Measurements from ENCODE around the gene ZSWIM7. TPM values are rescaled to one million over a fixed set of nuclear protein-coding genes. Genes with fewer than 3 reads are reported as not detected.

The ZSWIM7 gene
- total RNA-seq, 4 donors from 2014 or later, result 9.7 to 23.9 (median 16.8) TPM

- TF ChIP-seq CTCF (IDR thresholded peaks at IDR 0.05; ENCODE audit: low read depth), result no peak
Measured at GRCh38 chr17:15972497-15972951, 27.0 kb downstream of the ZSWIM7 start.

GRCh38 chr17:15971882-15972281 lies 27.6 kb downstream of the ZSWIM7 start:
- TF ChIP-seq CTCF (IDR thresholded peaks at IDR 0.05; ENCODE audit: low read depth), result no peak

DNA sequence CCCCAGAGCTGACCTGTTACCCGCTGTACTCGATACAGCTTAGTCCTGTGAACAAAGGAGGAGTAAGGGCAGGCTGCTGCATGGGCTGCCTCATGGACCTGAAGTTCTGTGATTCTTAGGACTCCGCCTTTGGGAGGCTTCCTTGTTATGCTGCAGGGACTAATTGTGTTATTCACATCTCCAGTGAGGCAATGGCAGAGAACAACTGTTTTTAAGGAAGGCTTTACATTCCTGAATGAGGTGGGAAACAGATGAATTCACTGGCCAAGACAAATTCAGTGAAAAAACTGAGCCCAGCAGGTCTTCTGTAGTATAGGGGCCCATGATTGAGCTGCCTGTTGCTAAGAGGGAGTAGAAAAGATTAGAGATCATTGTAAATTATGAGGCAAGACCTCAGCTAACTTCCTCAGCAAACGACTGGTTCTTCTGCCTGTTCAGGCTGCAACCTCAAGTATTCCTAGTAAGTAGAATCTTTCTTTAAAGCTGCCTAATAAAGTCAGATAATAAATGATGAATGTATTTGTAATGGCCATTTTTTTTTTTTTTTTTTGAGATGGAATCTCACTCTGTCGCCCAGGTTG lies 28.3 kb downstream of the ZSWIM7 start:
- no peak for TF ChIP-seq CTCF (IDR thresholded peaks at IDR 0.05; ENCODE audit: low read depth)

GRCh38 chr17:15970500-15970899 lies 29.0 kb downstream of the ZSWIM7 start:
- no peak for TF ChIP-seq CTCF (IDR thresholded peaks at IDR 0.05; ENCODE audit: low read depth)

DNA sequence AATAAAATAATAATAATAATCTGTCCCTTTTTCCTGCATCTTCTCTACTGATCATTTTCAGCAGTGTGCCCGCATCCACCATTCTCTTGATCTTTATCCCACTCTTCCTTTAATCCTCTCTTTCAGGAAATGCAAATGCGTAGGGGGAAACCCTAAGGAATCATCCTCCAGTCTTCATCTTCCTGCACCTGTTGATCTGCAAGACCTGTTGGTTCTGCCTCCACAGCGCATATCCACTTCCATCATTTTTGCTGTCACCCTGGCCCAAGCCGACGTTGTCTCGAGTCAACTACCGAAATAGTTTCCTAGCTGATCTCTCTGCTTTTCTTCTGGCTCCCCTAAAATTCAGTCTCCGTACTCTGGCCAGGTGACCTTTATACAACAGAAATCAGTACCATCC lies 30.0 kb downstream of the ZSWIM7 start:
- TF ChIP-seq CTCF (IDR thresholded peaks at IDR 0.05; ENCODE audit: low read depth), result no peak

GRCh38 chr17:15967706-15968399 lies 31.7 kb downstream of the ZSWIM7 start:
- no peak for TF ChIP-seq CTCF (IDR thresholded peaks at IDR 0.05; ENCODE audit: low read depth)

- no peak for TF ChIP-seq CTCF (IDR thresholded peaks at IDR 0.05; ENCODE audit: low read depth)
Measured at GRCh38 chr17:15966879-15967248, 32.6 kb downstream of the ZSWIM7 start.
